Stimulated activated CD4-positive, alpha-beta T cell treated with anti-CD3 and anti-CD28 coated beads, TNF-alpha, amount 100 ng/mL, for 24 hours (primary cell): Measurements from ENCODE around the gene TMEM115.
"Not testable (repeated sequence)": the region's sequence is repeated elsewhere in the genome, so short reads cannot be mapped to it uniquely, and the experiment has no call there.

Experiments
- DNase-seq, 3 experiments: peaks; one replicate each; pipeline ENCODE4 v3.0.0-alpha.2; 2020; ENCODE audit warnings: low read depth in 3 of 3

The TMEM115 gene

DNA sequence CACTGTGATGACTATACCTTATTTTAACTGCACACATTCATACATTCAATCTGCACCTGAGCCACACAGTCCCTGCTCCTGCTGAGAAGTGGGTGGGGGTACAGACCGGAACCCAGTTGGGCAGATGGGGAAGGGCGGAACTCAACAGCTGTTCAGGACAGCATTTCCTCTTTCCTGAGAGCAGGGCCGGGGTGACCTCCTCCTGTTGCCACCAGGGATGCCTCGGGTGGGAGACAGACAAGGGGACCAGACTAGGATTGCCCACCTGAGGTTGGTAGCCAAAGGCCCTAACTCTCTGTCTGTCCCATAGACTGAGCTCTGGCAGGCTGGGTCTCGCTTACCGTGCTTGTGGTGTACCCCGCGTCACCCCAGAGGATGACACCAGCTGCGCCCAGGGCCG is 40.7 kb downstream of the TMEM115 start:
- DNase-seq = no peak

DNA sequence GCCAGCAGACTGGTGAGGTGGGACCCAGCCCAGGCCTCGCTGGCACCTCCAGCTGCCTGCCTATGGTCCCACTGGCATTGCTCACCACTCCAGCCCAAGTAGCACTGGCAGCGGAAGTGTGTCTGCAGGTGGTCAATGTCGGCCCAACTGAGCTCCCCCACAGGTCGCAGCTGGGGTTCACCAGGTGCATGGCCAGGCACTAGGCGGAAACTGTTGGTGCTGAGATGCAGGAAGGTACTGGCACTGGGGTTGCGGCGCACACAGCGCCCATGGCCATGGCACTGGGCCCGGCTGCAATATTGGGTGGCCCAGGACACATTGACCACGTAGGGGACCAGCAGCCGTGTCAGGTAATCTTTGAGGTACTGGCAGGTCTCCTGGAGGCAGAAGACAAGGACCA is 41.2 kb downstream of the TMEM115 start:
- no peak for DNase-seq

GRCh38 chr3:50317300-50317699 is 42.0 kb downstream of the TMEM115 start:
- no peak for DNase-seq

DNA sequence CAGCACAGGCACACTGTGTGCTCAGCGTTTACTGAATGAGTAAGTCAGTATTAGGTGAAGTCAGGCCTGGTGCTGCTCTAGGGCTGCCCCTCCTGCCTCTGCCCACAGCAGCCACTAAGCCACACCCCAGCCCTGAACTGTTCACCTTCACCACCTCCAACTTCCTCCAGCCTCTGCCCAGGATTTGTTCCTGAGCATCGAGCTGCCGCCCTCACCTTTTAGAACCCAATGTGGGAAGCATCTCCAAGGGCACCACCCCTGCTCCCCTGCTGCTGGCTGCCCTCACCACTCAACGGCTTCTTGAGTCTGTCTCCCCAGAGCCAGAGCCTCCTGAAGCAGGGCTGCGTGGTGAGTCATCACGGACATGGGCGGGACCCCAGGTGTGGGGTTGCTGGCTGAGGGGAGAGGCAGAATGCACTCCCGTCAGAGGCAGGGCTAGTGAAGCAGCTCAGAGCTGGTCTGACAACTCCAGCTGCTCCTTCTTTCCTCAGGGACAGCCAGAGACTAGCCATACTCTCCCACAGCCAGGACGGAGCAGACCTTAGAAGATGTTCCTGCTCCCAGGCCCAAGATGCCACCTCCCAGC is 42.6 kb downstream of the TMEM115 start:
- peak in 1 of 3 experiments; percentile 46 for DNase-seq

GRCh38 chr3:50314816-50315215 is 44.5 kb downstream of the TMEM115 start:
- no peak for DNase-seq

- no peak for DNase-seq
Observed at GRCh38 chr3:50314342-50314741, 45.0 kb downstream of the TMEM115 start.

DNA sequence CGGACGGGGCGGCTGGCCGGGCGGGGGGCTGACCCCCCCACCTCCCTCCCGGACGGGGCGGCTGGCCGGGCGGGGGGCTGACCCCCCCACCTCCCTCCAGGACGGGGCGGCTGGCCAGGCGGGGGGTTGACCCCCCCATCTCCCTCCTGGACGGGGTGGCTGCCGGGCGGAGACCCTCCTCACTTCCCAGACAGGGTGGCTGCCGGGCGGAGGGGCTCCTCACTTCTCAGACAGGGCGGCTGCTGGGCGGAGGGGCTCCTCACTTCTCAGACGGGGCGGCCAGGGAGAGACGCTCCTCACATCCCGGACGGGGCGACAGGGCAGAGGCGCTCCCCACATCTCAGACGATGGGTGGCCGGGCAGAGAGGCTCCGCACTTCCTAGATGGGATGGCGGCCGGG is 47.3 kb downstream of the TMEM115 start:
- DNase-seq = not testable (repeated sequence)
